NT2/D1 (cell line): ENCODE results near the gene SLCO6A1.
"Not testable (repeated sequence)": the region's sequence is repeated elsewhere in the genome, so short reads cannot be mapped to it uniquely, and the experiment has no call there.

ENCODE experiments used
- DNase-seq: peaks from one replicate; pipeline ENCODE4 v3.0.0-alpha.2; 2011; ENCODE audit warnings: low read depth, low spot score
- H3K27me3 ChIP-seq: 2 replicates; pipeline ENCODE4 v1.6.0; 2011; ENCODE audit warnings: mild to moderate bottlenecking; ENCODE audit not compliant: insufficient read length, insufficient read depth
- H3K36me3 ChIP-seq: 2 replicates; pipeline ENCODE4 v1.6.1; 2011; ENCODE audit warnings: mild to moderate bottlenecking, low read length, mixed read lengths; ENCODE audit not compliant: insufficient read depth, insufficient read length
- H3K4me1 ChIP-seq: 2 replicates; pipeline ENCODE4 v1.5.1; 2011; ENCODE audit not compliant: insufficient read depth, insufficient read length
- H3K4me3 ChIP-seq: 2 replicates; pipeline ENCODE4 v1.5.1; 2011; ENCODE audit warnings: low read depth; ENCODE audit not compliant: insufficient read length
- H3K9ac ChIP-seq: 2 replicates; pipeline ENCODE4 v1.6.0; 2011; ENCODE audit warnings: low read depth; ENCODE audit not compliant: insufficient read length
- H3K9me3 ChIP-seq: 2 replicates; pipeline ENCODE4 v1.5.1; 2011; ENCODE audit warnings: mild to moderate bottlenecking, low read length; ENCODE audit not compliant: insufficient read depth
- SUZ12 ChIP-seq: IDR thresholded peaks from 2 replicates; pipeline ENCODE4 v1.6.1; 2011; ENCODE audit not compliant: insufficient read length, insufficient read depth; ENCODE audit errors: extremely low read depth
- YY1 ChIP-seq: IDR thresholded peaks from 2 replicates; pipeline ENCODE4 v1.6.1; 2011; ENCODE audit not compliant: insufficient read length, insufficient read depth
- ZNF274 ChIP-seq: IDR thresholded peaks from 2 replicates; pipeline ENCODE4 v1.6.1; 2011; ENCODE audit warnings: mild to moderate bottlenecking, low read depth, low read length

Gene SLCO6A1

DNA sequence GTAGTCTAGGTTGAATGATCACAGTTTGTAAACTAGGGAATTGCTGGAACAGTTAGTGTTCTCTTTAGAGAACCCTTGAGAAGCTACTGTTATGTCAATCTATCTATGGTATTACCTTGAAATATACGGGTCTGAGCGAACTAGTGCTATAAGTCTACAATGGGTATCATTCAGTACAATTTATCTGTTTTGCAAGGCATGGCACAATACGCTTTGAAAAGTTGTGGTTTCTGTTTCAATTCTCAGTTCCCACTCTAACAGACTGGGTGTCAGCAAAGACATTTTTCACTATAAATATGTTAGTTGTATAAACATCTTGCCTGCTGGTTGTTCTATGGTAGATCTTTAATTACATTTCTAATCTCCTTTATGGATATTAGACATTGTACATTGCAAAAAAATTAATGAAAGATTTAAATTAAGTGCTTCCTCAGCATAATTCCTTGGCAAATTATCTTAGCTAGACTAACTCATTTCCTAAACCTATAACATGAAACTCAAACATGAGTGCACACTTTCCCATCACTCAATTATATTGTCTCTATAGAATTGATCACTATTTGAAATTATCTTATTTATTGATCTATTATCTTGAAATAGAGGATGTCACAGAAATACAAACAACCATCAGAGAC is 24.9 kb upstream of the SLCO6A1 start:
- H3K9ac ChIP-seq = no peak overlapping the region
- H3K4me3 ChIP-seq = no peak overlapping the region
- no peaks in the 10 kb centered on the region for H3K4me1 ChIP-seq
- no peak for TF ChIP-seq YY1
- TF ChIP-seq SUZ12 = no peak
- H3K9me3 ChIP-seq = no peaks in the 10 kb centered on the region
- no peaks in the 10 kb centered on the region for H3K27me3 ChIP-seq
- no peak for DNase-seq
- H3K36me3 ChIP-seq = no peaks in the 10 kb centered on the region

DNA sequence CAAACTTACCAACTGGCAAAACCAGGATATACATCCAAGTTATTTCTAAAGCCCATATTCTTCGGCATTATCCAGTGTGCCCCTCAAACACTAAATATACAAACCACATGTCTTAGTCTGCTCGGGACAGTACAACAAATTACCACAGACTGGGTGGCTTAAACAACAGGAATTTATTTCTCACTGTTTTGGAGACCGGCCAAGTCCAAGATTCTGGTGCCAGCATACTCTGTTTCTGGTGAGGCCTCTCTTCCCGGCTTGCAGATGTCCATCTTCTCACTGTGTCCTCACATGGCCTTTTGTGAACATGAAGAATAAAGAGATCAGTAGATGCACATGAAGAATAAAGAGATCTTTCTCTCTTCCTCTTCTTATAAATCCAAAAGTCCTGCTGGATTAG is 12.9 kb upstream of the SLCO6A1 start:
- no peaks in the 10 kb centered on the region for H3K4me1 ChIP-seq
- H3K4me3 ChIP-seq = no peak overlapping the region
- H3K9me3 ChIP-seq = no peaks in the 10 kb centered on the region
- H3K36me3 ChIP-seq = no peaks in the 10 kb centered on the region
- H3K27me3 ChIP-seq = no peaks in the 10 kb centered on the region
- no peak for TF ChIP-seq YY1
- TF ChIP-seq SUZ12 = no peak
- no peak for TF ChIP-seq ZNF274
- H3K9ac ChIP-seq = no peak overlapping the region
- no peak for DNase-seq

DNA sequence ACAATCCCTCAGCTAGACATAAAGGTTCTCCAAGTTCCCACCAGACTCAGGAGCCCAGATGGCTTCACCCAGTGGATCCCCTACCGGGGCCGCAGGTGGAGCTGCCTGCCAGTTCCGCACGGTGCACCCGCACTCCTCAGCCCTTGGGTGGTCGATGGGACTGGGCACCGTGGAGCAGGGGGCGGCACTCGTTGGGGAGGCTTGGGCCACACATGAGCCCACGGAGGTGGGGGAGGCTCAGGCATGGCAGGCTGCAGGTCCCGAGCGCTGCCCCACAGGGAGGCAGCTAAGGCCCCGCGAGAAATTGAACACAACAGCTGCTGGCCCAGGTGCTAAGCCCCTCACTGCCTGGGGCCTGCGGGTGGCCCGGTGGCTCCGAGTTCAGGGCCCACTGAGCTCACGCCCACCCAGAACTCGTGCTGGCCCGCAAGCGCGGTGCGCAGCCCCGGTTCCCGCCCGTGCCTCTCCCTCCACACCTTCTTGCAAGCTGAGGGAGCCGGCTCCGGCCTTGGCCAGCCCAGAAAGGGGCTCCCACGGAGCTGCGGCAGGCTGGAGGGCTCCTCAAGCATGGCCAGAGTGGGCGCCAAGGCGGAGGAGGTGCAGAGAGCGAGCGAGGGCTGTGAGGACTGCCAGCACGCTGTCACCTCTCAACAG is 7.4 kb downstream of the SLCO6A1 start:
- not testable (repeated sequence) for DNase-seq, H3K27me3 ChIP-seq, H3K4me3 ChIP-seq, H3K9ac ChIP-seq, H3K36me3 ChIP-seq, H3K9me3 ChIP-seq, H3K4me1 ChIP-seq

DNA sequence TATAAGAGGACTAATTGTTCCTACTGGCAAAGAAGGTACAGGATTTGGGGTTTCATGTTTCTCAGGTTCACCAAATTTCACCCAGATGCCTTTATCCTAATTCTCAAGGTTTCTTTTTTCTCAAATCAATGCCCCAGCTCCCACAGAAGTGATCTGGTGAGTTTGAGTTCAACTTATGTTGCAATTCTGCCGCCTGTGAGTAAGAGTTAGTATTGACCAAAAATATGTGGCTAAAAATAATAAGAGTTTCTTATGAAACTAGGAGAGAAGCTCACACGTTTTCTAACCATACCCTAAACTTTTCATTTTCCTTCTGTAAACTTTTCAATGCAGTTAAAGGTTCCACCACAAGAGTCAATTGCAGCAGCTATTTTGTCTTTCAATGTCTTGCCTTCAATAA is 15.1 kb downstream of the SLCO6A1 start:
- no peaks in the 10 kb centered on the region for H3K4me1 ChIP-seq
- H3K36me3 ChIP-seq = no peaks in the 10 kb centered on the region
- H3K9ac ChIP-seq = no peak overlapping the region
- no peak overlapping the region for H3K4me3 ChIP-seq
- no peaks in the 10 kb centered on the region for H3K9me3 ChIP-seq
- no peak for TF ChIP-seq ZNF274
- TF ChIP-seq YY1 = no peak
- TF ChIP-seq SUZ12 = no peak
- H3K27me3 ChIP-seq = no peaks in the 10 kb centered on the region
- no peak for DNase-seq

DNA sequence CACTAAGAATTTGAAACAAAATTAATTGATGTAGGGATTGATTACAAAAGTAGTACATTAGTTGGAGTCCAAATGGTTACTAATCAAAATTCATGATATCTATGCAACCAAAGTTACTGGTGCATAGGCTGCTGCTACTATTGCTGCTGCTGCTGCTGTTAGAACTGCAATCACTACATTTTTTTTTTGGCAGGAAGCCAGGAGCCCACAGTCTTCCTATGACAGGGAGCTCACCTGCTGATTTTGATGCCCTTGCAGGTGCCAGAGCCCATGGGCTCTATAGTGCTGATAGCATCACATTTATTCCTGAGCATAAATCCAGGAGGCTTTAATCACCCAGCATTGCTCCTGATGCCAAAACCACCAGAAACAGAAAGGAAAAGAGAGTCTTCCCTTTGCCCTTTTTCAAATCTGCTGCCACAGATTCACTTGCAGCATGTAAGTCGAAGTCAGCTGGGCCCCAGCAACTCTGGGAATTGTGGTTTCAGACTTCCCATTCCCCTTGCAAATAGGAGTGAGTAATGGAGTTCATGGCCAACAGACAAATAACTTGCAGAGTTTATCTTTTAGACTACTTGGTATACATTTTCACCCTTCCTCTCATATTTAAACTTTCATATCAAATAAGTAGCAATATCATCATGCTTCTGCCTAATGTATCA is 17.6 kb downstream of the SLCO6A1 start:
- Histone ChIP-seq H3K9me3 (no peaks in the 10 kb centered on the region), H3K27me3 (no peaks in the 10 kb centered on the region), H3K4me1 (no peaks in the 10 kb centered on the region), H3K9ac (no peak overlapping the region), H3K4me3 (no peak overlapping the region), H3K36me3 (no peaks in the 10 kb centered on the region)
- no peak for DNase-seq
- no peak for TF ChIP-seq YY1
- no peak for TF ChIP-seq SUZ12
- no peak for TF ChIP-seq ZNF274

DNA sequence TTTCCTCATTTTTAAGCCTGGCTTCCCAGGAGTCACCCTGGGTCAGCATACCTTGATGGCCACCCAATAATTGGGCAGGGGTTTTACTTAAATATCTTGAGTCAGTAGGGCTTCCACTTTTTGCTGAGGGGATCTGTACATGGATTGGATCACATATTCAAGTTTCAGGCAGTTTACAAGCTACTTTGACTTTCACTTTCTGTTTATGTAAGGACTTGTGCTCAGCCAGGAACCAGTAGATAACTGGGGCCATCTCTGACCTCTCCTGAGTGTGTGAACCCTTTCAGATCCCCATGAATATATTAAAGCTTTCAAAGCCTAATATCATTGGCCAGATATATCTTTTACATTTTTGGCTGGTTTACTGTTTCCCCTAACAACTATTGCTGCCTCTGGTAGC is 45.1 kb downstream of the SLCO6A1 start:
- no peaks in the 10 kb centered on the region for H3K27me3 ChIP-seq
- DNase-seq = no peak
- H3K36me3 ChIP-seq = no peaks in the 10 kb centered on the region
- no peaks in the 10 kb centered on the region for H3K4me1 ChIP-seq
- peaks cover 6% of the 10 kb centered on the region; the same call in 1 of the 2 replicates for H3K9me3 ChIP-seq
- H3K4me3 ChIP-seq = no peak overlapping the region
- H3K9ac ChIP-seq = no peak overlapping the region
- TF ChIP-seq YY1 (no peak), ZNF274 (no peak), SUZ12 (no peak)

DNA sequence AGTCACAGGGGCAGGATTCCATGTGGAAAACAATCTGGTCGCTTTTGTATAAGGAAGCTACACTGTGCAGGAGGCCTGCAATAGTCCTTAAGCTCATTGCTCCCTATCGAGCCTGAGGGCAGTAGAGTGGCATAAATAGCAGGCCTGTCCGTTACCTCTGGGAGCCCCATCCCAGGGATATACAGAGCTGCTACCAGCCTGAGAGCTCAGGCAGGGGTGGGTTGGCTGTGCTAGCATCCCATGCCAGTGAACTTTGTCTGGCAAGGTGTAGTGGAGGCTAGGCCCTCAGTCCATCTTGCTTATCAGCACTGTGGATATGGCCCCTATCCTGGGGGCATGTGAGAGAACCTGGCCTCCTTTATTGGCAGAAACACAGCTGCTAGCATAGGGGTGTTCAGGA is 47.7 kb downstream of the SLCO6A1 start:
- Histone ChIP-seq H3K36me3 (no peaks in the 10 kb centered on the region), H3K4me1 (no peaks in the 10 kb centered on the region), H3K27me3 (no peaks in the 10 kb centered on the region), H3K4me3 (no peak overlapping the region), H3K9ac (no peak overlapping the region), H3K9me3 (peaks cover 6% of the 10 kb centered on the region; the same call in 1 of the 2 replicates)
- no peak for TF ChIP-seq SUZ12
- no peak for TF ChIP-seq YY1
- no peak for TF ChIP-seq ZNF274
- DNase-seq = no peak
